Esophagus (tissue), 2 donors: ENCODE results near the gene MYL1. TPM values are rescaled to one million over a fixed set of nuclear protein-coding genes. Genes with fewer than 3 reads are reported as not detected.

ENCODE experiments used
- H3K27ac ChIP-seq, 2 donors: one replicate each; pipeline ENCODE4 v1.5.1; 2013; ENCODE audit warnings: low read depth in 2 of 2, mild to moderate bottlenecking in 2 of 2, inconsistent platforms in 1 of 2, low read length in 1 of 2, moderate library complexity in 1 of 2
- H3K27me3 ChIP-seq, 2 donors: one replicate each; pipeline ENCODE4 v1.6.1; 2013; ENCODE audit warnings: low read length in 2 of 2, control low read depth in 1 of 2, mild to moderate bottlenecking in 1 of 2; ENCODE audit not compliant: insufficient read depth in 2 of 2, control insufficient read depth in 1 of 2
- H3K36me3 ChIP-seq, 2 donors: one replicate each; pipeline ENCODE4 v1.6.1; 2013; ENCODE audit warnings: low read length in 1 of 2; ENCODE audit not compliant: control insufficient read depth in 2 of 2, insufficient read depth in 2 of 2
- H3K4me1 ChIP-seq, 2 donors: one replicate each; pipeline ENCODE4 v1.6.1; 2013; ENCODE audit warnings: low read length in 1 of 2; ENCODE audit not compliant: control insufficient read depth in 2 of 2, insufficient read depth in 2 of 2
- H3K4me3 ChIP-seq, 2 donors: one replicate each; pipeline ENCODE4 v1.5.1; 2013; ENCODE audit warnings: low read length in 2 of 2, mild to moderate bottlenecking in 2 of 2, low read depth in 1 of 2, moderate library complexity in 1 of 2
- H3K9me3 ChIP-seq, 2 donors: one replicate each; pipeline ENCODE4 v1.6.1; 2013; ENCODE audit warnings: mild to moderate bottlenecking in 2 of 2, low read depth in 1 of 2, low read length in 1 of 2, moderate library complexity in 1 of 2; ENCODE audit not compliant: control insufficient read depth in 2 of 2, insufficient read depth in 1 of 2
- WGBS, 2 donors: extraction: QIAGEN DNeasy Blood & Tissue Kit; methylation state at CpG; one replicate each; pipeline ENCODE4 v1.1.7; 2013; 5-methylcytosine and 5-hydroxymethylcytosine counted together
- polyA plus RNA-seq, 2 donors: library from polyadenylated mRNA; stranded (reverse); fragments of 200-250 nt; gene quantifications; one replicate each; pipeline ENCODE4 v1.2.3, GENCODE V29; 2013
- donor health status: healthy with polysubstance abuse.
- donor health status: Bipolar disorder and iron deficiency.

Gene MYL1
- polyA plus RNA-seq, 2 donors = 0.24 TPM; not detected in 1

- H3K36me3 ChIP-seq = no peaks in the 10 kb centered on the region
- H3K4me1 ChIP-seq = no peaks in the 10 kb centered on the region
- no peaks in the 10 kb centered on the region for H3K27me3 ChIP-seq
- no peak overlapping the region for H3K27ac ChIP-seq
- no peaks in the 10 kb centered on the region for H3K9me3 ChIP-seq
- H3K4me3 ChIP-seq = no peak overlapping the region
Measured at GRCh38 chr2:210271300-210271699, 43.7 kb downstream of the MYL1 start.

GRCh38 chr2:210269148-210269547 is 45.8 kb downstream of the MYL1 start:
- no peak overlapping the region for H3K4me3 ChIP-seq
- no peak overlapping the region for H3K27ac ChIP-seq
- 24 to 38% methylated on average over 3 of the region's 3 CpGs for WGBS, 2 donors
- H3K9me3 ChIP-seq = no peaks in the 10 kb centered on the region
- no peaks in the 10 kb centered on the region for H3K4me1 ChIP-seq
- no peaks in the 10 kb centered on the region for H3K36me3 ChIP-seq
- H3K27me3 ChIP-seq = no peaks in the 10 kb centered on the region

DNA sequence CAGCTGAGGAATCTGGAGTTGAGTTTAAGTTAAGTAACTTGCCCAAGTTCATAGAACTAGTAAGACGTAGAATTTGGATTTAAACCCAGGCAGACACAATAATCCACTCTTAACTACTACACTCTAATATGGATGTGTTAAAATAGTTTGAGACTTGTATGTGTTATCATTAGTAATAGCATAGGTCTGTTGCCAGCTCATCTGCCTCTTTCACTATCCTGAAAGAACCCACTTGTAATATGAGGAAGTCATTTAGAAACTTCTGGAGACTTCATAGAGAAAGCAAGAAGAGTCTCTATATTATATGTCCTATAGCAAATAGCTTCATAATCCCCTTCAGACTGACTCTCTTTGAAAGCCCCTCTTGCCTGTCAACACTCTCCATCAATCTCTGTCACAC is 46.7 kb downstream of the MYL1 start:
- H3K36me3 ChIP-seq = no peaks in the 10 kb centered on the region
- WGBS, 2 donors = 90 to 100% methylated on average over 1 of the region's 1 CpG
- no peaks in the 10 kb centered on the region for H3K4me1 ChIP-seq
- H3K4me3 ChIP-seq = no peak overlapping the region
- no peaks in the 10 kb centered on the region for H3K9me3 ChIP-seq
- H3K27ac ChIP-seq = no peak overlapping the region
- H3K27me3 ChIP-seq = no peaks in the 10 kb centered on the region

DNA sequence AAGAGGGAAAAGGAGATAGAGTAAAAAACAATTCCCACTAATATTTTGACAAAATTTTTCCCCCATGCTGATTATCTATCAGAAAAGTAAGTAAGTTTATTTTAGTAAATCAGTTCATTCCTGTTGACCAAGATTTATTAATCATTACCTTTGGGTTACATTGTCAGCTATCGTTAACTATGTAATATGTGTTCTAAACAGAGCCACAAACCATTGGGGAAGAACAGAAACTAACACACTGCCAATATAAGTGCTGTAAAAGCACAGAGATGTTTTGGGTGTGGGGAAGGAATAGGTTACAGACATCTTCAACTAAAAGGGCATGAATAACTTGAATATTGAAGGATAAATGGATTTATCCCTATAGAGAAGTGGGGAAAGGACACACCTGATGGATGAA is 47.3 kb downstream of the MYL1 start:
- no peaks in the 10 kb centered on the region for H3K4me1 ChIP-seq
- H3K27ac ChIP-seq = no peak overlapping the region
- no peaks in the 10 kb centered on the region for H3K9me3 ChIP-seq
- no peak overlapping the region for H3K4me3 ChIP-seq
- no peaks in the 10 kb centered on the region for H3K27me3 ChIP-seq
- 74 to 78% methylated on average over 1 of the region's 1 CpG for WGBS, 2 donors
- no peaks in the 10 kb centered on the region for H3K36me3 ChIP-seq

- no peaks in the 10 kb centered on the region for H3K4me1 ChIP-seq
- no peak overlapping the region for H3K4me3 ChIP-seq
- no peaks in the 10 kb centered on the region for H3K36me3 ChIP-seq
- 69 to 81% methylated on average over 1 of the region's 1 CpG for WGBS, 2 donors
- H3K27ac ChIP-seq = no peak overlapping the region
- no peaks in the 10 kb centered on the region for H3K9me3 ChIP-seq
- no peaks in the 10 kb centered on the region for H3K27me3 ChIP-seq
Measured at GRCh38 chr2:210264282-210264681, 50.7 kb downstream of the MYL1 start.

- Histone ChIP-seq H3K9me3 (no peaks in the 10 kb centered on the region), H3K27me3 (no peaks in the 10 kb centered on the region), H3K4me1 (no peaks in the 10 kb centered on the region), H3K27ac (no peak overlapping the region), H3K36me3 (no peaks in the 10 kb centered on the region), H3K4me3 (no peak overlapping the region)
- 71 to 77% methylated on average over 2 of the region's 2 CpGs for WGBS, 2 donors
Measured at GRCh38 chr2:210263841-210264240, 51.1 kb downstream of the MYL1 start.

GRCh38 chr2:210262036-210262435 is 52.9 kb downstream of the MYL1 start:
- H3K27me3 ChIP-seq = no peaks in the 10 kb centered on the region
- no peak overlapping the region for H3K4me3 ChIP-seq
- H3K4me1 ChIP-seq = no peaks in the 10 kb centered on the region
- no peaks in the 10 kb centered on the region for H3K9me3 ChIP-seq
- WGBS, 2 donors = 76 to 84% methylated on average over 2 of the region's 2 CpGs
- no peak overlapping the region for H3K27ac ChIP-seq
- no peaks in the 10 kb centered on the region for H3K36me3 ChIP-seq

- Histone ChIP-seq H3K4me3 (no peak overlapping the region), H3K27me3 (no peaks in the 10 kb centered on the region), H3K9me3 (no peaks in the 10 kb centered on the region)
Measured at GRCh38 chr2:210259687-210260086, 55.3 kb downstream of the MYL1 start.

GRCh38 chr2:210252699-210253606 is 62.0 kb downstream of the MYL1 start:
- Histone ChIP-seq H3K4me3 (no peak overlapping the region), H3K27ac (no peak overlapping the region), H3K36me3 (no peaks in the 10 kb centered on the region), H3K27me3 (no peaks in the 10 kb centered on the region), H3K4me1 (no peaks in the 10 kb centered on the region), H3K9me3 (peaks cover 0 to 2% of the 10 kb centered on the region in 2 donors)
- 57 to 58% methylated on average over 7 of the region's 7 CpGs for WGBS, 2 donors

More at GRCh38 chr2:210259687-210260086, 55.3 kb downstream of the MYL1 start:
- no peaks in the 10 kb centered on the region for H3K36me3 ChIP-seq
- H3K4me1 ChIP-seq = no peaks in the 10 kb centered on the region
- H3K27ac ChIP-seq = no peak overlapping the region

- H3K27ac ChIP-seq = no peak overlapping the region
- H3K4me3 ChIP-seq = no peak overlapping the region
- no peaks in the 10 kb centered on the region for H3K36me3 ChIP-seq
- H3K4me1 ChIP-seq = no peaks in the 10 kb centered on the region
- peaks cover 0 to 2% of the 10 kb centered on the region in 2 donors for H3K9me3 ChIP-seq
- no peaks in the 10 kb centered on the region for H3K27me3 ChIP-seq
- 19 to 26% methylated on average over 1 of the region's 1 CpG for WGBS, 2 donors
Measured at GRCh38 chr2:210250622-210251021, 64.4 kb downstream of the MYL1 start.
